ENCODE results near the gene PARD6A. TPM values are rescaled to one million over a fixed set of nuclear protein-coding genes. Genes with fewer than 3 reads are reported as not detected.

Gene PARD6A
- total and polyA plus RNA-seq, 2 of the 13 experiments (the other 11 are each of a cell fraction or from before 2014, with no cell fraction given), result 3.5 to 4.3 TPM

DNA sequence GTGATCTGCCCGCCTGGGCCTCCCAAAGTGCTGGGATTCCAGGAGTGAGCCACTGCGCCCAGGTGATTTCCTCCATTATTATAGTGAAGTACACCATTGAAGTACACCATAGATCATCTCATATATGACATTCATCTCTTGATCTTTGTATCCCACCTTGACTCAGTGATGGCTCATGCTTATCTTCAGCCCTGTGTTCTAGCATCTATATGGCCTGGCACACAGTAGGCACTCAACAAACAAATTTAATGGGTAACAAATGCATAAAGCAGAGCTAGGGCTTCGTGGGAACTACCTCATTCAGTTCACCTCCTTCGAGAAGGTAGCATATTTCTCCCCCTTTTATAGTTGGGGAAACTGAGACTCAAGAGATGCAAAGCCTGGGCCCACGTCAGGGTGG, 4.8 kb downstream of the PARD6A start (continued):
- TF ChIP-seq, protein P1, sequence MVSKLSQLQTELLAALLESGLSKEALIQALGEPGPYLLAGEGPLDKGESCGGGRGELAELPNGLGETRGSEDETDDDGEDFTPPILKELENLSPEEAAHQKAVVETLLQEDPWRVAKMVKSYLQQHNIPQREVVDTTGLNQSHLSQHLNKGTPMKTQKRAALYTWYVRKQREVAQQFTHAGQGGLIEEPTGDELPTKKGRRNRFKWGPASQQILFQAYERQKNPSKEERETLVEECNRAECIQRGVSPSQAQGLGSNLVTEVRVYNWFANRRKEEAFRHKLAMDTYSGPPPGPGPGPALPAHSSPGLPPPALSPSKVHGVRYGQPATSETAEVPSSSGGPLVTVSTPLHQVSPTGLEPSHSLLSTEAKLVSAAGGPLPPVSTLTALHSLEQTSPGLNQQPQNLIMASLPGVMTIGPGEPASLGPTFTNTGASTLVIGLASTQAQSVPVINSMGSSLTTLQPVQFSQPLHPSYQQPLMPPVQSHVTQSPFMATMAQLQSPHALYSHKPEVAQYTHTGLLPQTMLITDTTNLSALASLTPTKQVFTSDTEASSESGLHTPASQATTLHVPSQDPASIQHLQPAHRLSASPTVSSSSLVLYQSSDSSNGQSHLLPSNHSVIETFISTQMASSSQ (IDR thresholded peaks at IDR 0.05; ENCODE audit: low read depth), result no peak
- TF ChIP-seq, protein P1 (CRISPR knock-in tag; IDR thresholded peaks at IDR 0.05; ENCODE audit: borderline replicate concordance), result 0 out of 2 replicates have a peak, but pooled peaks have one; percentile 4
- no peak for TF ChIP-seq TBP (CRISPR knock-in tag; IDR thresholded peaks at IDR 0.05)
- TF ChIP-seq ZNF121 (CRISPR knock-in tag; IDR thresholded peaks at IDR 0.05), result no peak
- TF ChIP-seq NFE2L1 (CRISPR knock-in tag; IDR thresholded peaks at IDR 0.05; ENCODE audit: borderline replicate concordance), result no peak
- TF ChIP-seq ZNF605 (CRISPR knock-in tag; IDR thresholded peaks at IDR 0.05), result peak; percentile 26; the same call in 1 of the 2 replicates
- TF ChIP-seq, protein P2, sequence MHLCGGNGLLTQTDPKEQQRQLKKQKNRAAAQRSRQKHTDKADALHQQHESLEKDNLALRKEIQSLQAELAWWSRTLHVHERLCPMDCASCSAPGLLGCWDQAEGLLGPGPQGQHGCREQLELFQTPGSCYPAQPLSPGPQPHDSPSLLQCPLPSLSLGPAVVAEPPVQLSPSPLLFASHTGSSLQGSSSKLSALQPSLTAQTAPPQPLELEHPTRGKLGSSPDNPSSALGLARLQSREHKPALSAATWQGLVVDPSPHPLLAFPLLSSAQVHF (CRISPR knock-in tag; IDR thresholded peaks at IDR 0.05), result no peak
- TF ChIP-seq ATRX (CRISPR knock-in tag; IDR thresholded peaks at IDR 0.05; ENCODE audit: borderline replicate concordance), result no peak
- TF ChIP-seq, protein P3, sequence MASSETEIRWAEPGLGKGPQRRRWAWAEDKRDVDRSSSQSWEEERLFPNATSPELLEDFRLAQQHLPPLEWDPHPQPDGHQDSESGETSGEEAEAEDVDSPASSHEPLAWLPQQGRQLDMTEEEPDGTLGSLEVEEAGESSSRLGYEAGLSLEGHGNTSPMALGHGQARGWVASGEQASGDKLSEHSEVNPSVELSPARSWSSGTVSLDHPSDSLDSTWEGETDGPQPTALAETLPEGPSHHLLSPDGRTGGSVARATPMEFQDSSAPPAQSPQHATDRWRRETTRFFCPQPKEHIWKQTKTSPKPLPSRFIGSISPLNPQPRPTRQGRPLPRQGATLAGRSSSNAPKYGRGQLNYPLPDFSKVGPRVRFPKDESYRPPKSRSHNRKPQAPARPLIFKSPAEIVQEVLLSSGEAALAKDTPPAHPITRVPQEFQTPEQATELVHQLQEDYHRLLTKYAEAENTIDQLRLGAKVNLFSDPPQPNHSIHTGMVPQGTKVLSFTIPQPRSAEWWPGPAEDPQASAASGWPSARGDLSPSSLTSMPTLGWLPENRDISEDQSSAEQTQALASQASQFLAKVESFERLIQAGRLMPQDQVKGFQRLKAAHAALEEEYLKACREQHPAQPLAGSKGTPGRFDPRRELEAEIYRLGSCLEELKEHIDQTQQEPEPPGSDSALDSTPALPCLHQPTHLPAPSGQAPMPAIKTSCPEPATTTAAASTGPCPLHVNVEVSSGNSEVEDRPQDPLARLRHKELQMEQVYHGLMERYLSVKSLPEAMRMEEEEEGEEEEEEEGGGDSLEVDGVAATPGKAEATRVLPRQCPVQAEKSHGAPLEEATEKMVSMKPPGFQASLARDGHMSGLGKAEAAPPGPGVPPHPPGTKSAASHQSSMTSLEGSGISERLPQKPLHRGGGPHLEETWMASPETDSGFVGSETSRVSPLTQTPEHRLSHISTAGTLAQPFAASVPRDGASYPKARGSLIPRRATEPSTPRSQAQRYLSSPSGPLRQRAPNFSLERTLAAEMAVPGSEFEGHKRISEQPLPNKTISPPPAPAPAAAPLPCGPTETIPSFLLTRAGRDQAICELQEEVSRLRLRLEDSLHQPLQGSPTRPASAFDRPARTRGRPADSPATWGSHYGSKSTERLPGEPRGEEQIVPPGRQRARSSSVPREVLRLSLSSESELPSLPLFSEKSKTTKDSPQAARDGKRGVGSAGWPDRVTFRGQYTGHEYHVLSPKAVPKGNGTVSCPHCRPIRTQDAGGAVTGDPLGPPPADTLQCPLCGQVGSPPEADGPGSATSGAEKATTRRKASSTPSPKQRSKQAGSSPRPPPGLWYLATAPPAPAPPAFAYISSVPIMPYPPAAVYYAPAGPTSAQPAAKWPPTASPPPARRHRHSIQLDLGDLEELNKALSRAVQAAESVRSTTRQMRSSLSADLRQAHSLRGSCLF (CRISPR knock-in tag; IDR thresholded peaks at IDR 0.05; ENCODE audit: borderline replicate concordance), result no peak
- TF ChIP-seq, protein P4, sequence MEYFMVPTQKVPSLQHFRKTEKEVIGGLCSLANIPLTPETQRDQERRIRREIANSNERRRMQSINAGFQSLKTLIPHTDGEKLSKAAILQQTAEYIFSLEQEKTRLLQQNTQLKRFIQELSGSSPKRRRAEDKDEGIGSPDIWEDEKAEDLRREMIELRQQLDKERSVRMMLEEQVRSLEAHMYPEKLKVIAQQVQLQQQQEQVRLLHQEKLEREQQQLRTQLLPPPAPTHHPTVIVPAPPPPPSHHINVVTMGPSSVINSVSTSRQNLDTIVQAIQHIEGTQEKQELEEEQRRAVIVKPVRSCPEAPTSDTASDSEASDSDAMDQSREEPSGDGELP (IDR thresholded peaks at IDR 0.05; ENCODE audit: borderline replicate concordance, low read depth), result no peak
- TF ChIP-seq THAP11 (CRISPR knock-in tag; IDR thresholded peaks at IDR 0.05), result no peak
- TF ChIP-seq ZNF782 (CRISPR knock-in tag; IDR thresholded peaks at IDR 0.05; ENCODE audit: borderline replicate concordance), result 0 out of 2 replicates have a peak, but pooled peaks have one; percentile 10
- TF ChIP-seq NCOR1 (IDR thresholded peaks at IDR 0.05; ENCODE audit: borderline replicate concordance, low read length), result no peak
- no peak for TF ChIP-seq ZNF878 (CRISPR knock-in tag; IDR thresholded peaks at IDR 0.05)

Measured in HepG2 (cell line).